ENCODE data around the gene ZG16.

GRCh38 chr16:29814592-29814991 lies 36.5 kb downstream of the ZG16 start:
- no peak for TF ChIP-seq CTCF (IDR thresholded peaks at IDR 0.05)
- TF ChIP-seq POLR2A (IDR thresholded peaks at IDR 0.05): no peak
- no peak for TF ChIP-seq POLR2AphosphoS5 (IDR thresholded peaks at IDR 0.05)
